HG03575 (cell line): ENCODE data around the gene CNTNAP2.
"Not testable (repeated sequence)": the region's sequence is repeated elsewhere in the genome, so short reads cannot be mapped to it uniquely, and the experiment has no call there.

Experiments used
- ATAC-seq: cut with Tn5 transposase; IDR thresholded peaks from one replicate; pipeline ENCODE4 v1.9.1; 2021; ENCODE audit not compliant: unreplicated experiment, insufficient number of reproducible peaks, low FRiP score; ENCODE audit errors: extremely low read depth

The CNTNAP2 gene

DNA sequence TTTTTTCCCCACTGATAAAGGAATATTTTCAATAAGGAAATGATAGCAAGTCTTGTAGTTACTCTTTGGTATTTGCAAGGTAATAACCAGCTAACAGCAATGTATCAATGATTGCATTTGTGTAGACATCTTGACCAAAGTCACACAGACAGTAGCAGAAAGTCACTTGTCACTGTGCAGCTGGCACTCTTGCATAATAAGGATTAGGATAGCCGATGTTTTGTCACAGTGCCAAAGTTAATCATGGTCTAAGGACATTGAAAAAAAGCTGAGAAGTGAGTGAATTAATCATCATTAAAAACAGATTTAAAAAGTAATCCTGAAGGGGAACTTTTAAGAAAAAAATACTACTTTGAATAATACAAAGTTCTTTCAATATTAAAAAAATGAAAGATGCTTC is 1639.7 kb downstream of the CNTNAP2 start:
- no peak for ATAC-seq

DNA sequence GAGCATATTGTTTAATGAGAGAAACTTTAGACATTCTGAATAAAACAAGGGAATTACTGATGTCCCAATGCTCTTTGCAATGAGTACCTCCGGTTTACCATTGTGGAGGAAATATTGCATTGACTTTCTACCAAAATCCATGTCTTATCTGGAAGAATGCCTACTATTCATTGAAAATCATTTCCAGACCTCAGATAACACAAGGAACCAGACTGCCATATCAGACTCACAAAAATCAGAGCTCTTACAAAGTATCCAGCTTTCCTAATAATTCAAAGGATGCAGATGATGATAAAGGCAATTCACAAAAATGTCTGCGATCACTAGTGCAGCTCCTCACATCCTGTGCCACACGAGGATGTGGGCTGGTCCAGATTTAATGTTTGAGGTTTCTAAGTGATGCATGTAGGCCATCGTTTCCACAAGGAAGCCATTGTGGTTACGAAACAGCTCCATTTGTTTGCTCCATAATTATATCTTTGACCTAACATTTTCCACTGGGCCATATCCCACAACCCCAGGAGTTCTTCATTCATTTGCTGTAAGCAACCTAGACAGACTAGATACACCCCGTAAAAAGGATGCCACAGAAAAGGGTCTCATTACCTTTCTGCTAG is 1642.8 kb downstream of the CNTNAP2 start:
- ATAC-seq: no peak

DNA sequence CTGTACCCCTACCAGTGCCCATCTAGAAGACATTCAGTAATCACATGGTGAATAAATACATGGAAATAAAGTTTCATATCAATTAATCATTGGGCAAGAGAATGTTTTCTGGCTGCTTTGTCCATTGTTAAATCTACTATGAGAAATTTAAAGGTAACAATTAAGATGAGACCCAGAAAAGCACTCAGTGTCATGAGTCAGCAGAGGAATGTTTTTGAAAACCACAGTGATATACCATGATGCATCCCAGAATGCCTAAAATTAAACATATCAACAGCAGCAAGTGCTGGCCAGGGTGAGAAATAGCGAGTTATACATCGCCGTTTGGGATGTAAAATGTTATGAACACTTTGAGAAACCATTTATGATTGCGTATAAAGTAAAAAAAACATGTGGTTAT is 1648.7 kb downstream of the CNTNAP2 start:
- no peak for ATAC-seq

DNA sequence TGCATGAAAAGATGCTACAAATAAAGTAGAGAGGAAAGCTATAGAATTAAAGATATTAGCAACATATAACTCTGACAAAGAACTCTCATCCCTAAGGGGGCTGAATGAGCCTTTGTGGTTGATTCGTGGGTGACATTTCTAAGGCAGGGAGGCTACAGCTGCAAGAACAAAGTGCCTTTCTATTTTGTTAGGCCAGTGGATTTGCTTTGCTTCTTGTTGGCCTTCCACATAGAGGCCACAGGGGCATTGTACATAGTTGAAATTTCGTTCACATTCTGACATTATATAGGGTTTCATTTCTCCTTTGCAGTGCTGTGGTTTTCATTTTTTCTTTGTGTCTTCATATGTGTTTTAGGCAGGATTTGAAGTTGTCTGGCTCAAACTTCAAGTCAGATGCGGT is 1654.7 kb downstream of the CNTNAP2 start:
- ATAC-seq: no peak

DNA sequence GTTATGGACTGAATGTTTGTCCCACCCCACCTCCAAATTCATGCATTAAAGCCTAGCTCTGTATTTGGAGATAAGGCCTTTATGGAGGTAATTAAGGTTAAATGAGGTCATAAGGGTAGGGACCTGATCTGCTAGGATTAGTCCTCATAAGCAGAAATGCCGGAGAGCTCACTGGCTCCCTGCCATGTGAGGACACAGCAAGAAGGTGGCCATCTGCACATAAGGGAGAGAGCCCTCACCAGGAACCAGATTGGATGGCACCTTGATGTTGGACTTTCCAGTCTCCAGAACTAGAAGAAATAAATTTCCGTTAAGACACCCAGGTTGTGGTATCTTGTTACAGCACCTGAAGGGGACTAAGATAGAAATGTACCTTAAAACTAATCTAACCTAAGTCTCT is 1657.9 kb downstream of the CNTNAP2 start:
- ATAC-seq: no peak

DNA sequence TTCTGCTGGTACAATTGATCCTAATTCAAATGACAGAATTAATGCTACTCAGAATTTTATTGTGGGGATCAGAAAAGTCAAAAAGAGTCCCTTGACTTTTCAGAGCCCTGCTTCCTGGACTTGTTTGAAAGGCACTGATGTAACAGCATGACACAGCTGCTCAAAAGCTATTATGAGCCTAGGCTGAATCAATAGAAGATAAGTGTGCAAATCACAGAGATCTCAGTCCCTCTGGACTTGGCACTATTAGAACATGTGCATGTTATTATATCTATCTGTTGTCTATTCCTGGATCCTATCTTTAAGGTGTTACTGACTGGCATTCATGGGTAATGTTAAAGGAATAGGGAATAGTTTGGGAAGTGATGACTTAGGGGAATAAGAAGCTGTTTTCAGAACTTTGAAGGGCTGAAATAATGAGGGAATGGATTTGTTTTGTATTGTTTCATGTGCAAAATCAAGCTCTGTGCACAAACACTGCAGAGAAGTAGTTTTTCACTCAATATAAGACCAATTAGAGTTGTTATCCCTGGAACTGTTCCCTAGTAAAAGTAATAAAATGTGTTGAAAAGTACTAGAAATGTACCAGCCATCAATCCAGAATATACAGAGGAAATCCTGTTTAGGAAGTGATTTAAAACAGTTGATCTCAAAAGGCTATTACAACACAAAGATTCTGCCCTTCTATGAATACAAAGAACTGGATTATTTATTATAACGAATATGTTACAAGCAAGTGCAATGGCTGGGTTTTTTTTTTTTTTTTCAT is 1659.1 kb downstream of the CNTNAP2 start:
- no peak for ATAC-seq

DNA sequence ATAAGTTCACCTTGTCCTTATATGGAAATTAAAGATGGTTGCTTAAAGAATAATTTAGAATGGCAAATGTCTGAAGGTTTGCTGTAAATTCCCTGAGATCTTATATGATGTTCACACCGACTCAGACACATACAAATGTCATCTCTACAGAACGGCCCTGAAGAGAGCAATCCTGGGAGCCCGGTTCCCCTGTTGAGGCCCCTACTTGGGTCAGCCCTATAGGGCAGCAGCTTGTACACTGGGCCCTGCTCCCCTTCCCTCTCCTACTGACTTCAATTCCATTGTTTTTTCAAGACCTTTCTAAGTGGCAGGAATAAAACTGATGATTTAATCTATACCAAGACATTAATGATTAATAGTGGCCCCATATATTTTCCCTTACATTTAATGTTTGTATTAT is 1660.7 kb downstream of the CNTNAP2 start:
- ATAC-seq: no peak

DNA sequence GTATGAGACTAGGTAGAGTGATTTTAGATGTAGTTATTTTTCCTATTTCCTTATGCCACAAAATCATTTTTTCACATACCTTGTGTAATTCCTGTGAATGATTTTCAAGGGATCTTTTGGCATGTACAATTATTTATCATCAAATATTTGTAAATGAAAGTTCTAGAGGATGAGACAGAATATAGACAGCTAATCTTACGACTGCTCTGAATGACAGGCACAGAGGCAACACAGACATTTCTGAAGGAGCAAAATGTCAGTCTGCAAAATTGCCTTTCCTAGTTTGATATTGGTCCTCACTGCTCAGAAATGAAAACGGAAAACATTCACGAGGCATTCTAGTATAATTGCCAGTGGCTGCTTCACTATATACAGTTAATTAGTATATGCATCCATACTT is 1663.3 kb downstream of the CNTNAP2 start:
- ATAC-seq: no peak

DNA sequence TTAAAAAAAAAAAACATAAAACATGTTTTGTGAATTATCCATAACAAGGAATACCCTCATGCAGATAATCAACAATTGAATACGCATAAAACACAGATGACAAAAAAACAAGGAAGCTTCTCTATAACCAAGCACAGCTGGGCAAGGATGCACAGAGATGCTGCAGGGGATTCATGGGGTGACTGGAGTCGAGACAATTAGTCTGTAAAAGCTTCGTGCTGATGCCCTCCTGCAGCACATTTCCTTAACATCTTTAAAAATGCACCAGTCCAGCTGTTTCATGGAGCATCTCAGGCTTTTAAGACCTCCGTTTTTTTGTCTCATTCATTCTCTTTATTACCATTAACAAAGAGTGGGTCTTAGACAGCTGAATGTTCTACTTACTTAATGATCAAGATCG is 1680.0 kb downstream of the CNTNAP2 start:
- ATAC-seq: no peak

DNA sequence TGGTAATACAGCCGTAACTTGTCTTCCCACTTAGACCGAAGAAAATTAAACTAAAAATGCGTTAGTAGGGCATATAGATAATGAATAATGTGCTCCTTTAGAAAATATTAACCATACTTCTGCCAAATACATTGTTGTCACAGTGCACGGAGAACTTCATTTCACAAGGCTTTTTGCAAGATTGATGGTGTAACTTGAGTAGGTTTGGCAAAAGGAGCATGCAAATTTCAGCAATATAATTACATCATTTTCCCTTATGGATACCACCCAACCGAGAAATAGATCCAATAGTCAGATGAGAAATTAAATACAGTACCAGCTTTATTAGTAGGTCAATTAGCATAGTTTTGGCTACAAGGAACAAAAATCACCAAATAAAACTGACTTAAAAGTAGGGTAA is 1681.4 kb downstream of the CNTNAP2 start:
- no peak for ATAC-seq

DNA sequence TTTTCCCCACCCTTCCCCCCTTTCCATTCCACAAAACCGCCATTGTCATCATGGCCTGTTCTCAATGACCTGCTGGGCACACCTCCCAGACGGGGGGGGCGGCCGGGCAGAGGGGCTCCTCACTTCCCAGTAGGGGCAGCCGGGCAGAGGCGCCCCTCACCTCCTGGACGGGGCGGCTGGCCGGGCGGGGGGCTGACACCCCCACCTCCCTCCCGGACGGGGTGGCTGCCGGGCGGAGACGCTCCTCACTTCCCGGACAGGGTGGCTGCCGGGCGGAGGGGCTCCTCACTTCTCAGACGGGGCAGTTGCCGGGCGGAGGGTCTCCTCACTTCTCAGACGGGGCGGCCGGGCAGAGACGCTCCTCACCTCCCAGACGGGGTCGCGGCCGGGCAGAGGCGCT is 1685.2 kb downstream of the CNTNAP2 start:
- not testable (repeated sequence) for ATAC-seq

DNA sequence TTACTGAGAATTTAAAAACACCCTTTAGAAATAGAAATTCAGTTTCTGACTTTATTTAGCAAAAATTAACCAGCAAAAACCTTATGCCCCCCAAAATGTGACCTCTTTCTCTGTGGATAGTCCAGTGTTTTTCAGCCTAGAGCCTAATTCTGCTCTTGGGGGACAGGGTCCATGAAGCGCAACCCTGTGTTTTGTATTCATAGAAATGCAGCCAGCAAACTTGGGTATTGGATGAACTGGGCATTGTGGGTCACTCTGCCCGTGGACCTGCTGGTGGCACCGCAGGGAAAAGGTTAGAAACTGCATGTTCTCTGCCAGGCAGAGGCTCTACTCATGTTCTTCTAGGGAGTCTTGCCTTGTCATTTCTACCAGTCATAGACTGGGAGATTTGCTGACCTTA is 1686.5 kb downstream of the CNTNAP2 start:
- no peak for ATAC-seq

DNA sequence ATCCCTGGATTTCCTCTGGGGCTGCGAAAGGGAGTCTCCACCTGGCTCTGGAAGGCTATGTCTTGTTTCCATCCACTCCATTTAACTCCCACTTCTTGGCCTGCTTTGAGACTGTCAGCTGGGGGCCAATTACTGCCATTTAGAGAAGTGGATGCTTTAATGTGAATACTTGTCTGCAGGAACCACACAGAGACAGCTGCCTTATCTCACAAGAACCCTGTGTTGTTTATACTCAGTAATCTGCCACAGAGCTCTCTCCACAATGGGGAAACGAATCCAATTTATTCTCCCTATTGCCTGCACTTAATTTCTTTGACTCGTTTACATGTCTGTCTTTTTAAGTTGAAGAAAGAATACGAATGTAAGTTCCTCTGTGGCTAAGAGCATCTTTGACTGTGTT is 1687.0 kb downstream of the CNTNAP2 start:
- no peak for ATAC-seq

DNA sequence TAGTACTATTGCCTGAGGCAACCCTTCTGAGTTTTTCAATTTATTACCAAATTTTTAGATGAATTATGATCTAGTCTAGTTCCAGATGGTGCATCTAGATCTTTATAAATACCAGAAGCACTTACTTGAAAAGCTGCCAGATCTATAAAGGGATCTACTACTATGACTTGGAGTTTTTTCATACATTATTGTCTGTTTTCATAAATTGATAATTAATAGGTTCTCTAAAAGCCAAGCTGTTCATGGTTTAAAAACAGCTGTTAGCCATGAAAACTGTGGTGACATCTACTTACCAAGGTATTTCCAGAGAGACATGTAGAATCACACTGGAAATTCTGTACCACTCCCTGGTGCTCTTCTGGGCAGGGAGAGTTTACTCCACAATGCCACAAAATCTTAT is 1687.4 kb downstream of the CNTNAP2 start:
- no peak for ATAC-seq

DNA sequence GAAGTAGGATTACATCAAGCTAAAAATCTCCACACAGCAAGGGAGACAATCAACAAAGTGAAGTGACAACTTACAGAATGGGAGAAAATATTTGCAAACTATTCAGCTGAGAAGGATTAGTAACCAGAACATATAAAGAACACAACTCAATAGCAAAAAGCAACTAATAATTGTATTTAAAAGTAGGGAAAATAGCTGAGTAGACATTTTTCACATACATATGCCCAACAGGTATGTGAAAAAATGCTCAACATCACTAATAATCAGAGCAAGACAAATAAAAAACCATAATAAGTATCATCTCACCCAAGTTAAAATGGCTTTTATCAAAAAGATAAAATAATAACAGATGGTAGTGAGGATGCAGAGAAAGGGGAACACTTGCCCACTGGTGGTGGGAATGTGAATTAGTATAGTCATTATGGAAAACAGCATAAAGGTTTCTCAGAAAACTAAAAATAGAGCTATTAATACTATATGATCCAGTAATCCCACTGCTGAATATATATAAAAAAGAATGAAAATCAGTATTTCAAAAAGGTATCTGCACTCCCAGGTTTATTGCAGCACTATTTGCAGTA is 1689.5 kb downstream of the CNTNAP2 start:
- no peak for ATAC-seq

DNA sequence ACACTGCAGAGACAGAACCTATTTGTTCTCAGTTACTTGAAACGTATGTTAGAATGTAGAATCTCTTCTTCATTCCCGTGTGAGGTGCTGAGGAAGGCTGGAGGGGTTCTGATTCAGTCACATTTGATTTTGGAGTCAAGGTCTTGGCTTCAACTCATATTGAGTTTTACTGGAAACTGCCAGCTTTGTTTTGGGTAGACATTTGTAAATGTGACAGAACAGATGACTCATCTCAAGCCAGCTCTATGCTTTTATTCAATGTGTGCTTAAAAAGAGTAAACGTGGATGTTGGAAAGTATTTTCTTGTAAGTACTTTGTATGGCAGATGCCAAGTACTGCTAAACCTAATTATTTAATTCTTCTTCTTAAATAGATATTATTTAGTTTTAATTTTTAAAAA is 1693.2 kb downstream of the CNTNAP2 start:
- no peak for ATAC-seq

DNA sequence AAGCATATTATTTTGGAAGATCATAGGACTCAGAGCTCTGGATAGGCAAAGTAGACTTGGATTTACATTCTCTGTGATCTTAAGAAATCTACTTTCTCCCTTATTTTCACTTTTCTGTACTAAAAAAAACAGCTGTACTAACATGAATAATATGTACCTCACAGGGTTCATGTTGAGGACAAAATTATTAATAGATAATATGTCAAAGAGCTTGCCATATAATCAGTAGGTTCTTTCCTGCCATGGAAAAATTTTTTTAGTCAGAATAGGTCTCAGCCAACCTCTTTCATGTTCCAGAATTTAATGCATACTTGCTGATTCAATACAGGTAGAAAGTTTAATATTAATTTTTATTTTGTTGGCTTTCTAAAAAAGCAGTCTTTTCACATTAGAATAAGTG is 1693.7 kb downstream of the CNTNAP2 start:
- ATAC-seq: no peak

DNA sequence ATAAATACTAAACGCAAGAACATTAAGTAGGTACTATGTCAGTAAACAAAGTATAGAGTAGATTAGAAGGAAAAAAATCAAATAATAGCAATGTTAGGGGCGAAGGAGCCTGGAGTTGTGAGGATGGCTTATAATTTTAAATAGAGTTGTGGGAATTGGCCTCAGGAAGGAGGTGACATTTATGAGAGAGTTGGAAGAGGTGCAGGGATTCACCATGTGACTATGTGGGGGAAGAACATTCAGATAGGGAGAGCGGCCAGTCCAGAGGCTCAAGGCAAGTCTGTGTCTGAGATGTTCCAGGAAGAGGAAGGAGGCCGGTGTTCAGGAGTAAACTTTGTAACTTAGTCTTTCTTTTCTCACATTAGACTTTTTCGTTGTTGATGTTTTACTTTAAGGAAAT is 1695.3 kb downstream of the CNTNAP2 start:
- ATAC-seq: no peak

DNA sequence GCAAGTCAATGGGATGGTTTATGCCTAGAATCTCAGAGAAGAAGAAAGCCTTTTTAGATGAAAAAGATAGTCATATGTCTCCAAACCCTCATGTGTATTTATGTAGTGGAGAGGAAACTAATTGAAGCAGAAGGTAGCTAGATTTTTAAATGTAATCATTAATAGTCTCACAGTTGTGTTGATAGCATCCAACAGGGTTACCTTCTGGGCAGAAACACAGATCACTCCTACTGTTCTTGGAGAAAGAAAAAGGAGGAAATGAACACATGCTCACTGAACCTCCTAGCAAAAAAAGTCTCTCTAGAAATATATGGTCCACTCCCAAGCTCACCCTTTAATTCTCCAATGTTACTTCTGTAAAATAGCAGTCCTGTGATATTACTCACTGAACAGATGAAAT is 1696.7 kb downstream of the CNTNAP2 start:
- ATAC-seq: no peak

DNA sequence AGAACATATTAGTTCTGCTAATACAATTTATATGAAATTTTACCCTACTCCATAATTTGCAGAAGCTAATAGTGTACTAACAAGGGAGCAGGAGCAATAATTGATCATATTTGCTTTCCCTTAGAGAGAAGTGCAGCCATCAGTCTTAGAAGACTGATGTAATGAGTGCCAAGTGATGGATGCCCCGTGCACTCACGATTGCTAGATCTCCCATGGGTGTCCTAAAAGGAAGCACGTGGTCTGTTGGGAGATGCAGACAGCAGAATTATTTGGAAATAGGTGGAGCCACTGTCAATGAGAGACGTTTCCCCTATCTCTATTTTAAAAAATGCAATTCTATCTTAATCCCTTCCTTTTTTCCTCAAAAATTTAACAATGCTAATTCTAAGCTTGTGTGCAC is 1701.7 kb downstream of the CNTNAP2 start:
- ATAC-seq: no peak

DNA sequence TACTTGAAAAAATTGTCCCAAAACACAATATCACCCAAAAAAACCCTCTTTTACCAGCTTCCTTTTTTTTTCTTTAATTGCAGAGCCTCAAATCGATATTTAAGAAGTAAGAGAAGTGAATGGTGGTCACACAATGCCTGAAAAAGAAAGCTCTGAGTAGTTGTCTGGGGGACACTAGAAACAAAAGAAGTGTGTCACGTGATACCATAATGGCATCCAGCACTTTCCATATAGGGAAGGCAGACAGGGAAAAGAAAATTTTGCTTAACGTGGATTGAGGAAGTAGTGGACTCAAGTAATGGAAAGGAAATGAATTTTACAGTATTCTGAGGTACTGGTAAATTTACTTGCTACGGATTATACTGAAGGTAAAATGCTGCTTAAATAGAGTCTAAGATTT is 1708.1 kb downstream of the CNTNAP2 start:
- no peak for ATAC-seq
